ENCODE measurements around the gene USP28.

DNA sequence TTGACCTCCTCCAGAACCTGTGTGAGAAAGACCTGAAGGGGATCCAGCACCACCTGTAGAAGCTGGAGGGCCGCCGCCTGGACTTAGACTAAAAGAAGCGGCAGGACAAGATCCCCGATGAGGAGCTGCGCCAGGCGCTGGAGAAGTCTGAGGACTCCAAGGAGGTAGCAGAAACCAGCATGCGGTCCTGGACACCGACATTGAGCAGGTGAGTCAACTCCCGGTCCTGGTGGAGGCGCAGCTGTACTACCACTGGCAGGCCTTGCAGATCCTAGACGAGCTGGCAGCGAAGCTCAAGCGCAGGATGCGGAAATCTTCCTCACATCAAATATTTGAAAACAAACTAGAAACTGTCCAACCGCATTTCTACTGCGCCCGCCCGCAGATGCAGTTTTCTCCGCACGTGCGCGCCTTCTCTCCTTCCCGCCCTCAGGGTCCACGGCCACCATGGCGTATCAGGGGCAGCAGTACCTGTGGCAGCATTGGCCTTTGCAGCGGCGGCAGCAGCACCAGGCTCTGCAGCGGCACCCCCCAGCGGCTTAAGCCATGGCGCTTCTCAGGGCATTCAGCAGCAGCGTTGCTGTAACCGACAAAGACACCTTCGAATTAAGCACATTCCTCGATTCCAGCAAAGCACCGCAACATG, 85.6 kb downstream of the USP28 start:
- TF ChIP-seq POLR2A (IDR thresholded peaks at IDR 0.05) (no peak), POLR2AphosphoS5 (IDR thresholded peaks at IDR 0.05; ENCODE audit: insufficient read depth in 1 of 2, low read depth in 1 of 2) (no peak)
- TF ChIP-seq, protein P1, sequence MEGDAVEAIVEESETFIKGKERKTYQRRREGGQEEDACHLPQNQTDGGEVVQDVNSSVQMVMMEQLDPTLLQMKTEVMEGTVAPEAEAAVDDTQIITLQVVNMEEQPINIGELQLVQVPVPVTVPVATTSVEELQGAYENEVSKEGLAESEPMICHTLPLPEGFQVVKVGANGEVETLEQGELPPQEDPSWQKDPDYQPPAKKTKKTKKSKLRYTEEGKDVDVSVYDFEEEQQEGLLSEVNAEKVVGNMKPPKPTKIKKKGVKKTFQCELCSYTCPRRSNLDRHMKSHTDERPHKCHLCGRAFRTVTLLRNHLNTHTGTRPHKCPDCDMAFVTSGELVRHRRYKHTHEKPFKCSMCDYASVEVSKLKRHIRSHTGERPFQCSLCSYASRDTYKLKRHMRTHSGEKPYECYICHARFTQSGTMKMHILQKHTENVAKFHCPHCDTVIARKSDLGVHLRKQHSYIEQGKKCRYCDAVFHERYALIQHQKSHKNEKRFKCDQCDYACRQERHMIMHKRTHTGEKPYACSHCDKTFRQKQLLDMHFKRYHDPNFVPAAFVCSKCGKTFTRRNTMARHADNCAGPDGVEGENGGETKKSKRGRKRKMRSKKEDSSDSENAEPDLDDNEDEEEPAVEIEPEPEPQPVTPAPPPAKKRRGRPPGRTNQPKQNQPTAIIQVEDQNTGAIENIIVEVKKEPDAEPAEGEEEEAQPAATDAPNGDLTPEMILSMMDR (IDR thresholded peaks at IDR 0.05) = no peak

Data from vagina (tissue), 2 donors.